Brain pericyte (primary cell): ENCODE results near the gene TECPR2.
"Not testable (repeated sequence)": the region's sequence is repeated elsewhere in the genome, so short reads cannot be mapped to it uniquely, and the experiment has no call there.

Experiments used
- DNase-seq: peaks from one replicate; pipeline ENCODE4 v3.0.0-alpha.2; 2012; ENCODE audit warnings: low read depth, low spot score

TECPR2 gene

GRCh38 chr14:102525219-102525928 lies 162.6 kb downstream of the TECPR2 start:
- DNase-seq: no peak

DNA sequence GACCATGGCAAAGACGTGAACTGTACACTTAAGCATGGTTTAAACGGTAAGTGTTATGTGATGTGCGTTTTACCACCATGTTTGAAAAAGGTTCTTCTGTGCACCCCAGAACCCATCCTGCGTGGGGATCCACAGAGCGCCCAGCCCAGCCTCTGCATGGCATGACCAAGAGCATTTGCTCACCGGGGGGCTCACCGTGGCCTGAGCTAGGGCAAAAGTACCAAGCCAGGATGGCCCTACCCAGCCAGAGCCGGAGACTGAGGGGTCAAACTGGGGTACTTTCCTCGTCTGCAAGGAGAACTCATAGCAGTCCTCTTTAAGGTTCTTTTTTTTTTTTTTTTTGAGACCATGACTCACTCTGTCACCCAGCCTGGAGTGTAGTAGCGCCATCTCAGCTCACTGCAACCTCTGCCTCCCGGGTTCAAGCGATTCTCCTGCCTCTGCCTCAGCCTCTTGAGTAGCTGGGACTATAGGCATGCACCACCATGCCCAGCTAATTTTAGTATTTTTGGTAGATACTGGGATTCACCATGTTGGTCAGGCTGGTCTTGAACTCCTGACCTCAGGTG lies 163.3 kb downstream of the TECPR2 start:
- no peak for DNase-seq

GRCh38 chr14:102528431-102529170 lies 165.9 kb downstream of the TECPR2 start:
- no peak for DNase-seq

DNA sequence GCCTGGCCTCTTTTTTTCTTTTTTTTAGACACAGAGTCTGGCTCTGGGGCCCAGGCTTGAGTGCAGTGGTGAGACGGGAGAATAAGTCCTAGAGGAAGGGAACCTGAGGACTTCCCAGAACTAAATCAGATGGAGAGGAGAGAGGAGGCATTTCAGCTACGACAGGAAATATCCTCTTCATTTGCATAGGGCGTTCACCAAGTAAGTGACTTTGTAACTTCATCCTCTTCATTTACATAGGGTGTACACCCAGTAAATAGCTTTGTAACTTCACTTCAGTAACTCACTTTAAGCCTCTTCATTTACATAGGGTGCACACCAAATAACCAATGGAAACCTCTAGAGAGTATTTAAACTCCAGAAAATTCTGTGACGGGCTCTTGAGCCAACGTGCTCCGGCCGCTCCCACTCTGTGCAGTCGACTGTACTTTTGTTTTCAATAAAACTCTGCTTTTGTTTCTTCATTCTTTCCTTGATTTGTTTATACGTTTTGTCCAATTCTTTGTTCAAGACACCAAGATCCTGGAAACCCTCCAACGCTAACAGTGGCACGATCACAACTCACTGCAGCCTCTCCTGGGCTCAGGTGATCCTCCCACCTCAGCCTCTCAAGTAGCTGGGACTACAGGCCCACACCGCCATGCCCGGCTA lies 168.2 kb downstream of the TECPR2 start:
- no peak for DNase-seq

GRCh38 chr14:102532204-102532658 lies 169.5 kb downstream of the TECPR2 start:
- DNase-seq: no peak

DNA sequence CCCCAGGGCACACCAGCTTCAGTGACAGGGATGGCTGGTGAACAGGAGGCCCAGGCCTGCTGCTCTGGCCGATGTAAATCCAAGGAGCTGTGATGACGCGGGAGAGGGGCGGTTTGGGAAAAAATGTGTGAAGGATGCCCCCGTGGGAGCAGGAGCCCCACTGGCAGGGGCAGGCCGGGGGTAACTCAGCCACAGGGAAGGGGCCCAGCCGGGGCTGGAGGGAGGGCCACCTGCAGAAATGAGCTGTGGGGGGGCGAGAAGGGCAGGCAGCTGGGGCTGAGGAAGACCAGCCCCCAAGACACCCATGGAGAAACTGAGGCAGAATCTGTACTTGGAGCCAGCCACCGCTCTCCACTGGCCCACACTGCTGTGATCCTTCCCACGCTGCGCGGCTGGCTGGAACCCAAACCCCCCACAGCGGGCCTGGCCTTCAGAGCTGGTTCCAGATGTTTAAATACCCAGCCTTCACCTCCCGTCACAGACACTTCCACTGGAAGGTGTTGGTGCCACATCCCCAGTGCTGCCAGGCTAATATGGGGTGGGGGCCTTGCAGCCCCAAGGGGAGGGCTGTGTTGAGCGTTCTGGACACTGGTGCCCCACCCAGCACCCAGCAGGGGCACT lies 175.3 kb downstream of the TECPR2 start:
- peak; percentile 74 for DNase-seq

DNA sequence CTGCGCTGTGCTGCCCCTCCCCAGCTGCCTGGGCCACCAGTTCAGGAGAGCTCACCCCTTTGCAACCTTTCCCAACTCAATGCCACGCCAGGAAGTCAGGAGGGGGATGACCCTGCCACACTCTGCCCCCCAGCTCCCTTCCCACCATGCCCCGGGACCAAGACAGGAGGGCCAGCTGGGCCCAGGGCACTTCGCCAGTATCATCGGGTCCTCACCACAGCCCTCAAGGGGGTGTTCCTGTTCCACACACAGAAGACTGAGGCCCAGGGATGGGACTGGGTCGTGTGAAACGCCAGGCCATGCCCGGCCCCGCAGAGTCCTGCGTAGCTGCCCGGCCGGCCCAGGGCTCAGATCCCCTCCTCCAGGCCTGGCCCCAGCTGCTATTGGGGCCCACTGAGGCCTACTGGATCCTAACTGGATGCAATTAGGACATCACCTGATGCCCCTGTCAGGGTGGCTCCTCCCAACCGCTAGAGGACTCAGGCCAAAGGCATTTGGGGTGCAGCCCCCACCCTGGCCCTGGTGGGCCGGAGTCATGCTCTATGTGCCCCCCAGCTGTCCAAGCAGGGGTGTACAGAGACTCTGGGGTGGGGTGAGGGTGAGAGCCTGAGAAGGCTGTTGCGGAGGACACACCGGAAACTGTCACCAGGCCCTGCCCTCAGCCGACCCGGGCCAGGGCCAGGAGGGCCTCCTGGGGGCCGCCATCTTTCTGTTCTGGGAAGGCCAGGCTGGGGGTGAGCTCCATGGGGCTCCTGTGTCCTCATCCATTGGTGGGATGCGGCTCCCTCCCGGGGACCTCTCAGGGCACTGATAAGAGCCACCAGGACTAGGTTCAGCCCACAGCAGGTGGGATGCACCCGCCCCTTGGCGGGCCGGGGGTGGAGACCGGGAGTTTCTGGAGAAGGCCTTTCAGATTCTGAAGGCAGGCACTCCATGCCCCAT lies 176.1 kb downstream of the TECPR2 start:
- peak; percentile 66 for DNase-seq

DNA sequence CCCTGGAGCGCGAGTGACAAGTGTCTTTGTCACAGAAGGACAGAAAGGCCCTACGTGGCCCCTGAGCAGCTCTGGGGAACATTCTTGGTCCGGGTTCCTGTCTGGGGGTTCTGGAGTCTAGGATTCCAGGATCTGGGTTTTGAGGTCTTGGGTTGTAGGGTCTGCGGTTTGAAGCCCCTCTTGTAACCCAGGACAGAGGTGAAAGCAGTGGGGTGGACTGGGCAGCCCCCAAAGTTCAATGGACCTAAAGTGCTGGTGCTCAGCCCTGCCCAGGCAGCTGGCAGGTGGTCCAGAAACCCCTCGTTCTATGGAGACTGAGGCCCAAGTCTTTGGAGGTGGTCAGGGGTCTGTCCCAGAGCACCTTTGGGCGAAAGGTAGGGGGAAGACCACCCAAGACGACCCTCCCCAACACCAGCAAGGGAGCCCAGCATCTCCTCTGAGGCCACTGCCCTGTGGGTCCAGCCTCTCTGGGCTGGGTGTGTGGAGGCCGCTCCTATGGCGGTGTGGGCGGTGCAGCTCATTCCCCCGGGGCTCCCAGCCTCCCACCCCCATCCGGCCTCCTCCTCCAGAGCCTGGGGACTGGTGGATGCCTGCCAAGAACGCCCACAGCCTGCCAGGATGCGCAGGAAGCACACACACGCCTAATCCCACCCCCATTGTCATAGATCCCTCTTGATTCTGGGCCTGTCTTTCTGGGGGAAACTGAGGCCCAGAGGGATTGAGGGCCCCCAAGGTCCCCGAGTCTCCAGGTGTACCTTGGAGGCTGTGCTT lies 177.0 kb downstream of the TECPR2 start:
- DNase-seq: peak; percentile 46

DNA sequence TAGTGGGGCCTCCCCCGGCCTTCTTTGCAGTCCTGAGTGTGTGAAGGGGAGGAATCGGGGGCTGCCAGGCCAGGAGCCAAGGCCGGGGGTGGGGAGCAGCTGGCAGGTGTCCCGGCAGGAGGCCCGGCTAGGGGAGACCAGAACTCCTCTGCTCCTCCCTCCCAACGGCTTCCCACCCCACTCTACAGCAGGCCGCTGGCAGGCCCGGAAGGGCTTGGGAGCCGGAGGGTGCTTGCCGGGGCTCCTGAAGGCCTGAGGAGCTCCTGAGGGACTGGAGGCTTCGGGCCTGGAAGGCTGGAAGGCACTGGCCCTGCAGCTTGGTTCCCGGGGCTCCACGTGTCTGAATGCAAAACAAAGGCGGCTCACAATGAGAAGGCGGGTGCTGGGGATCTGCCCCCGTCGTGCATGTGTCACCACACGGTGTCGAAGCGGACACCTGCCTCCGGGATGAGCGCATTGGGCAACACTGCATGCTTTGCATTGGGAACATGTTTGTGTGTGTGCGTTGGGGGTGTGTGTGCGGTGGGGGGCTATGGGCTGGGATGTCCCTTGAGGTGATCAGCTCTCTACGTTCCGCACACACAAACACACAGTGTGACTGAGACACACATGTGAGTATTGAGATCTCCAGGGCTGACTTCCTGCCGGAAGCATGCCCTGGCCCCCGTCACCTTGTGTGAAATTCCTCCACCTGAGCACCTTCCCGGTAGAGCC lies 177.7 kb downstream of the TECPR2 start:
- no peak for DNase-seq

DNA sequence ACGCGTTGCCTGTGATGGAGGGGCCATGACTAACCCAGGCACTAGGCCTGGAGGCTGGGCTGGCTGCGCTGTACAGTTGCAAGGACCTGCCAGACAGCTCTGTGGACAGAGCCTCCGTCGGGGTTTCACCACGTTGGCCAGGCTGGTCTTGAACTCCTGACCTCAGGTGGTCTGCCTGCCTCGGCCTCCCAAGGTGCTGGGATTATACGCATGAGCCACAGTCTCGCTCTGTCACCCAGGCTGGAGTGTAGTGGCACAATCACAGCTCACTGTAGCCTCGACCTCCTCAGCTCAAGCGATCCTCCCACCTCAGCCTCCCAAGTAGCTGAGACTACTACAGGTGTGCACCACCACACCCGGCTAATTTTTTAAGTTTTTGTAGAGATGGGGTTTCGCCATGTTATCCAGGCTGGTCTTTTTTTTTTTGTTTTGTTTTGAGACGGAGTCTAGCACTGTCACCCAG lies 178.3 kb downstream of the TECPR2 start:
- DNase-seq: not testable (repeated sequence)

GRCh38 chr14:102541771-102542170 lies 179.0 kb downstream of the TECPR2 start:
- no peak for DNase-seq

- no peak for DNase-seq
Measured at GRCh38 chr14:102544046-102544746, 181.5 kb downstream of the TECPR2 start.

- no peak for DNase-seq
Measured at GRCh38 chr14:102544747-102545460, 182.2 kb downstream of the TECPR2 start.

- DNase-seq: no peak
Measured at GRCh38 chr14:102545461-102546265, 182.9 kb downstream of the TECPR2 start.

GRCh38 chr14:102548616-102549240 lies 186.0 kb downstream of the TECPR2 start:
- no peak for DNase-seq

- not testable (repeated sequence) for DNase-seq
Measured at GRCh38 chr14:102550927-102551401, 188.2 kb downstream of the TECPR2 start.
